HS-27A (cell line): ENCODE measurements around the gene EPS8.
A peak's percentile ranks its signal among the peaks of the same experiment; 100 is the strongest.
"Not testable (repeated sequence)": the region's sequence is repeated elsewhere in the genome, so short reads cannot be mapped to it uniquely, and the experiment has no call there.

Experiments
- DNase-seq: peaks from one replicate; pipeline ENCODE4 v3.0.0-alpha.2; 2012; ENCODE audit warnings: low read depth, missing footprints

EPS8 gene

DNA sequence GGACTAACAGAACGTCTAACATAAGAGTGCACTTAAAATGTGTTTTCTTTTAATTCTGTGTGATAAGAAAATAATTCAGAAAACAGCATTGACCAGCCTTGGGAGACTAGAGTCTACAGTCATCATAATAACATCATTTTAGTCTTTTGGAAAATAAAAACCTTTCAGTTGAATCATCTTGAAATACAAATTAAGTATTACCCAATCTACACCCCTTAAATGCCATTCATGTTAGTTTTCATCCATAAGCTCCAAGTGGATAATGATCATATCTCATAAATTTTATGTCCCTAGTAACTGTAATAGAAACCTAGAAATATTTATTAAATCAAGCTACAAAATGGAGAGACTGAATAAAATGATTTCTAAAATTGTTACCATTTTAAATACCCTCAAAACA is 32.4 kb downstream of the EPS8 start:
- DNase-seq: no peak

DNA sequence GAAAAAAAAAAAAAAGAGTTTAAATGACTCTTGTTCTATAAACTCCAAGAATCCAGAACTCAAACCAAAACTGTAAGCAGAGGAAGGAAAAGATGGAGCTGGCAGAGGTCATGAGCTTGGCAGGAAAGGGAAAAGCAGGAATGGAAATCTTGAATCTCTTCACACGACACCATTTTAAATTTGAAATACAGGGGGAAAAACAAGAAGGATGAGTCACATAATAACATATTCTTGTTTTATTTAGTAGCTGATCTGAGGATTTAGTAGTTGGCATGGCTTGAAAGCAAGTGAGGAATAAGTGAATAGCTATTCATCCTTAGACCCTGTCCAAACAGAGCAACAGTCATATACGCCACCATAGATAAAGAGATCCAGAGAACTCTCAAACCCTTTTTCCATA is 35.0 kb downstream of the EPS8 start:
- DNase-seq: no peak

DNA sequence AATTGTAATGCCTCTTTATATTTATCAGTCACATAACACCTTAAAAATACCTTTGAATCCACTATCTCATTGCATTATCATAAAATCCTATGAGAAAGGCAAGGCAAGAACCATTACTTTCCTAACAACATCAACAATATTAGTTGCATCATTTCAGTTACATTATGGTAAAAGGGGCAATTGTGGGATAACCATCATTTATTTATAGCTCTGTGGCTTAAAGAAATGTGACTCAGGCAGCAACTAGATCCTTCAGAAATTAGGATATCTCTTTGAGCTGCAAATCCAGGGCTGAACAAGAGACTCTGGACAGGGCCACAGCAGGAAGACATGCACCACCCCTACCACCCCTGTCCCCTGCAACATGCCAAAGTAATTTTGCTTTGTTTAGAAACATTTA is 36.4 kb downstream of the EPS8 start:
- DNase-seq: no peak

DNA sequence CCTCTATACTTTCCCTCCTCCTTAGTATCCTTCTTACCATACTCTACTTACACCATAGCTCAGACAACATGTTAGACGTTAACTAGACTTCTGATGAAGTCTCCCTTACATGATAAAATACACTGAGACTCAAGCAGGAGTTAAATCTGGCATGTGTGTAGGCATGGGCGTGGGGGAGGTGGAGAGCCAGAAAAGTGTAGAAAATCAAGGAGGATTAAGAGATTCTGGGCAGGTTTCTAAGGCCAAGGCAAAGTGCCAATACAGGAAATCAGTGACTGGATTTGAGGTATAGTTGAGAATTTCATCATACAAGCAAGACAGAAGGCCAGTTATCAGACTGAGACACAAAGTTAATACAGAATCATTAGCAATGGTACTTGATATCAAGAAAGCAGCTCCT is 37.4 kb downstream of the EPS8 start:
- DNase-seq: no peak

DNA sequence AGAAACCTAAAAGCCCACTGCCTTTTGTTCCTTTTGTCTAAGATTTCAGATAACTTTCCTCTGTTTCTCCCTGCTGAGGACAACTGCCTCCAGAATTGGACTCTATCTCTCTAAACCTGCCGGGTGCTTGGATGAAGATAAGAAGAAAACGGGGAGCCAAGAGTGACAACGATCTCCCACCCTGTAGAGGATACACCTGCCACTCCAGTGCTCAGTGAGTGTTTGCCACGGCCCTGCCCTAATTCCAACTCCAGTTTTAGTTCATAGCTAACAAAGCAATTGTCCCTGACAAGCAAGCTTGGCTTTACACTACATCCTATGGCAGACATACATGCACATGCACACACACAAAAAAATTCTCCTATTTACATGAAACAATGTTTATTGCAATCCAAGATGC is 39.3 kb downstream of the EPS8 start:
- no peak for DNase-seq

DNA sequence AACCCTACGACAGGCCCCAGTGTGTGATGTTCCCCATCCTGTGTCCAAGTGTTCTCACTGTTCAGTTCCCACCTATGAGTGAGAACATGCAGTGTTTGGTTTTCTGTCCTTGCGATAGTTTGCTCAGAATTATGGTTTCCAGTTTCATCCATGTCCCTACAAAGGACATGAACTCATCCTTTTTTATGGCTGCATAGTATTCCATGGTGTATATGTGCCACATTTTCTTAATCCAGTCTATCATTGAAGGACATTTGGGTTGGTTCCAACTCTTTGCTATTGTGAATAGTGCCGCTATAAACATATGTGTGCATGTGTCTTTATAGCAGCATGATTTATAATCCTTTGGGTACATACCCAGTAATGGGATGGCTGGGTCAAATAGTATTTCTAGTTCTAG is 47.3 kb downstream of the EPS8 start:
- not testable (repeated sequence) for DNase-seq

DNA sequence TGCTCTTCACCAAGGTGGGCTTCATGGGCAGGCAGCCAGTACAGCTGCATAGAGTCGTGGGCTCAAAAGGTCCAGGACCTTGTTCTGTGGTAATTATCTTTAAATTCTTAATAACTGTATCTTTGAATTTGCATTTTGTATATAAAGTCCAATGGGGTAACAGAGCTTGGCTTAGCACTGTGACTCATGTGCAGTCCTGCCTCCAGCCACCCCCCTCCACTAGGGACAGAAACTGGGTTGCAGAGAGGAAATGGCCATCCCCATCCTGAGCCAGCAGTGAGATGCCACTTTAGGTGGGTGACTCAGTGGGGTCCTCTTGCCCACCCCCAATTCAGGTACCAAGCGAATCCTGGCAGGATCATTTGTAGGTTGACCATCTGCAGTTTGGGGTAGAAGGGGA is 48.1 kb downstream of the EPS8 start:
- no peak for DNase-seq

DNA sequence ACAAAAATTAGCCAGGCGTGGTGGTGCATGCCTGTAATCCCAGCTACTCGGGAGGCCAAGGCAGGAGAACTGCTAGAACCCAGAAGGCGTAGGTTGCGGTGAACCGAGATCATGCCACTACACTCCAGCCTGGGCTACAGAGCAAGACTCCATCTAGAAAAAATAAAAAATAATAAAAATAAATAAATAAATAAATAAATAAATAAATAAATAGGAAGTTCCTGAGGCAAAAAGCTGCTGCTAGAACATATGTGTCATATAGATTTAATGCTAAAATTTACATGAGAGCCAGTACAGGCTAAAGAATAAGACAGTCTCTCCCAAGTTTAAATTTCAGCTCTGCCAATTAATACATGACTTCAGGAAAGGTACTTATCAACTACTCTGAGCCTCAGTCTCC is 48.8 kb downstream of the EPS8 start:
- not testable (repeated sequence) for DNase-seq

DNA sequence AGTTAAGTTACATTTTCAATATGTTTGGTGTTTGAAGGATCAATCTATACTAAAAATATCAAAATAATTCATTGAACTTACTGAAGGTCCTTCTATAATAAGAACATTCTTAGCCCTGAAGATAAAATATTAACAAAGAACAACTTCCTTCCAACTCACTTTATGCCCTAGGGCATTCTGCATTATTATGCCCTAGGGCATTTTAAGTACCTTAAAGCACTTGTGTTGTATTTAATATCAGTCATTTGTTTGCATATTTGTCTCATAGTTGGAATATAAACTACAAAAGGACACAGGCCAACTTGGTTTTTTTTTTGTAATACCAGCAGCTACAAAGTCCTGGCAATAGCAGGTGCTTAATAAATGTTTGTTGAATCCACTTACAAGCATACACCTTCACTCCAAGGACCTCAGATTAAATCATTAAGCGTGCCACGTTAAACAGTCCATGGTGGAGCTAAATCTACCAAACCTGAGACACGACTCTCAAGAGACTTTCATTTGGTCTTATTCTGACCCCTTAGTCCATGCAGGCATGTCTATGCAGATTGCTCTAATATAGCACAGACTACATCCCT is 50.7 kb downstream of the EPS8 start:
- DNase-seq: no peak

DNA sequence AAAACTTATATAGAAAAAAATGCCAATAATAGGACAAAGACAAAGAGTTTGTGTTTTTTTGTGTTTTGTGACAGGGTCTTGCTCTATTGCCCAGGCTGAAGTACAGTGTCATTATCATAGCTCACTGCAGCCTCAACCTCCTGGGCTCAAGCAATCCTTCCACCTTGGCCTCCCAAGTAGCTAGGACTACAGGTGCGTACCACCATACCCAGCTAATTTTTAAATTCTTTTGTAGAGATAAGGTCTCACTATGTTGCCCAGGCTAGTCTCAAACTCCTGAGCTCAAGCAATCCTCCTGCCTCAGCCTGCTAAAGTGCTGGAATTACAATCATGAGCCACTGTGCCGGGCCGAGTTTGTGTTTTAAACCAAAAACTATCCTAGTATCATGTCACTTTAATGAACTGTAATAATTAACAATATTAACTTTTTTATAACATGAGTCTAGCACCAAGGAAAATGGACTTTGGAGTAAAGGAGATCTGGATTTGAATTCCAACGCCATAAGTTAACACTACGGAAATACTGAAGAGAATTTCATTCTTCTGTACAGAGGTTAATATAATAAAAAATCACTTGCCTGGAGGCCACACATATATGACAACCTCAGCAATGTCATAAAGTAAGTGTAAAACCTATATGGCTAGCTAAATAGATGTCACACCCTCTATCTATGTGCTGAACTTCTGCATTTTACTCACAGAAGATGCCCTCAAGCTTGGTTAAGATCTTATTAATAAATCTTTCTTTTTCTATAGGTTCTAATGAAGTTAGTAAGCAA is 53.2 kb downstream of the EPS8 start:
- no peak for DNase-seq

DNA sequence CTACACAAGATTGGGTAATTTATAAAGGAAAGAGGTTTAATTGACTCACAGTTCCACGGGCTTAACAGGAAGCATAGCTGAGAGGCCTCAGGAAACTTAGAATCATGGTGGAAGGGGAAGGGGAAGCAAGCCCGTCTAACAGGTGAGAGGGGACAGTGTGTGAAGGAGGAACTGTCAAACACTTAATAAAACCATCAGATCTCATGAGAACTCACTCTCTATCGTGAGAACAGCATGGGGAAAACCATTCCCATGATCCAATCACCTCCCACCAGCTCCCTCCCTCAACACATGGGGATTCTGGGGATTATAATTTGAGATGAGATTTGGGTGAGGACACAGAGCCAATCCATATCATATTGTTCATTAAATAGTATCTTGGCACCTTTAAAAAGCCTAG is 56.1 kb downstream of the EPS8 start:
- DNase-seq: no peak

DNA sequence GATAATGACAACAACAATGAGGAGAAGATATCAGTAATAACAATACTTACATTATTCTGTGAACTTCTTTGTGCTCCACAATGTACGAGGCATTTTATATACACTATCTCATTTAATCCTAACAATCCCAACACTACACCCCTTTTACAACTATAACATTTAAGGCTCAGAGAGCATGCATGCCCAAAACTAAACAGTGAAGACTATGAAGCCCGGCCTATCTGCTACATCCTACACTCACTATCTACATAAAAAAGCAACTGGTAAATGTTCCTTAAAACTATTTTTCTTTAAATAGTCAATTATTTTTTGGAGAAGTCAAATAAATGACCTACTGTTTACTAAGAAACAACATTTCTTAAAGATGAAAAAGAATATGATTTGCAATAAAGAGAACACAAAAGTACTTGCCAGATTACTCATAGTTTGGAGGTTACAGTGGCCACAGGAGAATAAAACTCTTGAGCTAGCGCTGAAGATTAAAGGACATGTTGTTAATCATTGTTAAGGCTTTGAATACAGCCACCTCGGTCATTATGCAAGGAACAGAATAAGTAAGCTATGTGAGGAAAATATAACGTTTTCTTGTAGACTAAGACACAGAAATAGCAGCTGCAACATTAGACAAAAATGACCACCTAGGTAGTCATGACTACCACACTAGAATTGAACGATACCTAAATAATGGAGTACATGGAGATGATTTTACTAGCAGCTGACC is 56.7 kb downstream of the EPS8 start:
- DNase-seq: no peak

DNA sequence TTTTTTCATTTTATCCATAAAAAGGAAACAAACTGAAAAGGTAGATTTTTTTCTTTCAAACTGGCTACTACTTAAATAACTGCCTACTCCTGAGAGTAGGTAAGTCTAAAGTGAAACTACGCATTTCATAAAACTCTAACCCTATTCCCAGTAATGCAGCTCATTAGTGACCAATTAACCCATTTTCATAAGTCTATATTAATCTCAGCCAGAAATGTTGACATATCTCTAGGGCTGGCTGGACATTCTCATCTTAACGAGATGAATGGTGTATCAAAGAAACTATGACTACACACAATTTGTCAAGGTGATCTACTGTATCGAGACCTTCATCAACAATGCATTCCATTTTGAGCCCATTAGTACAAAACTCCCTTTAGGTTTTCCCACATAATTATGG is 57.2 kb downstream of the EPS8 start:
- DNase-seq: no peak

DNA sequence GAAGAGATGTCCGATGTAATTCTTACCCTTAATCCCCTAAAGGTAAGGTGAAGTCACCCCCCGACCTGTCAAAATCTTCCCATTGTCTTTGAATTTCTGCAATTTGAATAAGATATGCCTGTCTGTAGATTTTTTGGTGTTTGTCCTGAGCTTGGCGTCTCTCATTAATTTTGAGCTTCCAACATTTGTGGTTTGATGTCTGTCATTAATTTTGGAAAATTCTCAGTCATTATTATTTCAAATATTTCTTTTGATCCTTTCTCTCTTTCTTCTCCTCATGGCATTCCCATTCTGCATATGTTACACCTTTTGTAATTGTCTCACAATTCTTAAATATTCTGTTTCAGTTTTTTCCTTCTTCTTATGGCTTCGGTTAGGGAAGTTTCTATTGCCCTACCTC is 60.1 kb downstream of the EPS8 start:
- DNase-seq: no peak

DNA sequence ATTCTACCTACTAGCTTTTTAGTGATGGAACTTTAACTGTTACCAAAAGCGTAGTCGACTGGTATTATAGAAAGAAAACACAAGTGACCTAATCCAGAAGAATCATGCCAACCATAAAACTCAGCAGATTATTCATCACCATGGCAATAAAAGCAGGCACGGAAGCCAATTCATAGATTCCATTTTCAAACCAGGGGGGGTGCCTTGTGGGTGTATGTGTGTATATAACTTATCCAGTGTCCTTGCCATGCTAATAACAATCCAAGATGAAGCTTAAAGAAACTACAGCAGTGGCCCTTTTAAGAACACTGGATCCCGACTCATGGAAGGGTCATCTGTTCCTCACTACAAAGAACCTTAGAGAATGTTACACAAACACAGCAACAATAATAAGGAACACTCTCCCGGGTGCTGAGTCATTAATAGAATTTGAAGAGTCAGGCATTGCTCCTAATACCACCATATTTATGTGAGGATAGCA is 61.0 kb downstream of the EPS8 start:
- peak; percentile 66 for DNase-seq

DNA sequence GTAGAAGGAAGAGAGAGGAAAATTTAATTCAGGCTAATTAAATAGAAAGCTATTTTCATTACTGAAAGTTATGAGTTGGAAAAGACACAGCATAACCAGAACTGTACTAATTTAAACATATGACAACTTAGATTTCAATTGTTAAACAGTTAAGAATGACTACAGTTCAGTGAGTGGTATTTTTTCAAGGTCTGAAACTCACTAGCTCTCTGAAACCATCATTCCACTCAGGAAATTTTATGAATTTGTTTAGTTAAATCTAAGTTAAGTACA is 62.4 kb downstream of the EPS8 start:
- DNase-seq: no peak

DNA sequence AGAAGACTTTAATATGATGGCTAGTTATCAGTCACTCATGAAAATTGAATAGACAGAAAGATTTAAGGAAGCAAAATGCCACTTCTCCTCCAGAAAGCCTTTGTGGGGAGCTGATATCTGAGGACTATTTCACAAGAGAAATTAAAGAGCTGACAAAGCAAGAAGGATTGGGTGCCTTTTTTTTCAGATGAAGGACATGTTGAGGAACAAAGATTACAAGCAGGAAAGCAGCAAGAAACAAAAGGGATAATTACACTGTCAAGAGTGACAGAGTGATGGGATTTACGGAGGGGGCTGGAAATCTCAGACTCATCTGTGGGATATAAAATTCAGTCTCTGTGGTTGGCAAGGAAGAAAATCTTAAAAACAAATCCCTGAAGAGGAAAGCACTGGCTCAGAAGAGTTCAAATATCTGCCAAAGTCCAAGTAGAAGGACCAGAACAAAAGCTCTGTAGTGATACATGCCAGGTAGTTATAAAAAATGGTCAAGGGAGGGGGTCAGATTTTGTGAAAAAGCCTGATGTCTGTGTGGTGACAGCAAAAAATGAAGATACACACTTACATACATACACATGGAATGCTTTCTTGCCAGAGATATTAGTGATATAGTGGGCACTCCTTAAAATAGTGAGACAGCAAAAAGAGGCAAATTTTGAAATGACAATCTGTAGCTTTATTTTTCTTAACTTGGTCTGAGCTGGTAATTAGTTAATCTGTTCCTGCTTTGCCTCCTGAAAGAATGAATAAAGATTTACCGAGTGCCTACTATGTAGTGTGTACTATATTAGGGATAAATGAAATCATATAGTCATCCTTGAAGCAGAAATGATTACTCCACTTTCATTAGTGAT is 62.9 kb downstream of the EPS8 start:
- no peak for DNase-seq

DNA sequence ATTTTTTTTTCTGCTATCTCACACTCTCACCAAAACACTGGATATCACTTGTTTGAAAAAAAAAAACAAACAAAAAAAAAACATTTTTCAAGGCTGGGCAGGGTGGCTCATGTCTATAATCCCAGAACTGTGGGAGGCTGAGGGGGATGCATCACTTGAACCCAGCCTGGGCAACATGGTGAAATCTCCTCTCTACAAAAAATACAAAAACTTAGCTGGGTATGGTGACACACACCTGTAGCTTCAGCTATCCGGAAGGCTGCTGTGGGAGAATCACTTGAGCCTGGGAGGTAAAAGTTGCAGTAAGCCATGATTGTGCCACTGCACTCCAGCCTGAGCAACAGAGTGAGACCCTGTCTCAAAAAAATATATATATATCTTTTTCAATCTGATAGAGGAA is 66.2 kb downstream of the EPS8 start:
- no peak for DNase-seq

DNA sequence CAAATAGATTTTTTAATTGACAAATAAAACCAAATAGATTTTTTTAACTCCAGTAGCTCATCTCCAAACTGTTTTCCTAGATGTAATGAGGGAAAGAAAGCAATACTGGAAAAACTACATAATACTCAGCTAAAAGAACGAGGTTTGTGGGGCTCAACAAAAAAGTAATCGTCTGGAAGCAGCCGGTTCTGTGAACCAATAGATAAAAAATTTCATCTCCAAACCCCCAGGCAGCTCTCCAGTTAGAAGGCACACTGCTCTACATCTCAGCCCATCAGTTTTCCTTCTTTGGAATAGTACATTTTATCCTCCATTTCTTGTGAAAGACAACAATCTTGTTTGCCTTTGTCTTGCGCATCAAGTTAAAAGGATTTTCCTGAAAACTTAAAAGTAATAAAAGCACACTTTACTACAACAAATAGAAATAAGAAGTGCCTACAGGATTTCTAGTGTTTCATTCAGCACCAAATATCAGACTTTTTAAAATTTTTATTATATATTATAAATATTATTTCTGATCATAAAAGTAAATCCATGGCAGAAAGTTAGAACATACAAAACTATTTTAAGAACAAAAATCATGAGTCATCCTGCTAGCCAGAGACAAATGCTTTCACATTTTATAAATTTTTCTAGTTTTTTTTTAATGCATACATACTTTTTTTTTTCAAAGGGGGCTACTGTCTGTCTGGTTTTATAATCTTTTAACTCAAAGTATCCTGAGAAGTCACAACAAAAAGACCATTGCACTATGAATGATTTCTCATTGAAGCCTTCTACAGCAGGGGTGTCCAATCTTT is 67.7 kb downstream of the EPS8 start:
- no peak for DNase-seq

DNA sequence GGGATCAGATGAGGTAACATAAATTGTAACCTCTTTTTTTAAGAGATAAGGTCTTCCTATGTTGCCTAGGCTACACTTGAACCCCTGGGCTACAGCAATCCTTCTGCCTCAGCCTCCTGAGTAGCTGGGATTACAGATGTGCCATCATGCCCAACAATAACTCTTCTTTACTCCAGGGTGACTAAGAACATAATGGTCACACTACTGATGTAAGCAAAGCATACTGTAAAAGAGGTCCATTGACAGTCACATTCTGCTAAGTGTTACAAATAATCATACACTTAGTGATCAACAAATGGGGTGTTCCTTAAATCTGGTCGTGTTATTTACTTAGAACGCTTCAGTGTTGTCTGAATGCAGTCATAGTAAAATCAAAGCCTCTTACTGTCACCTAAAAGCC is 68.9 kb downstream of the EPS8 start:
- DNase-seq: no peak

DNA sequence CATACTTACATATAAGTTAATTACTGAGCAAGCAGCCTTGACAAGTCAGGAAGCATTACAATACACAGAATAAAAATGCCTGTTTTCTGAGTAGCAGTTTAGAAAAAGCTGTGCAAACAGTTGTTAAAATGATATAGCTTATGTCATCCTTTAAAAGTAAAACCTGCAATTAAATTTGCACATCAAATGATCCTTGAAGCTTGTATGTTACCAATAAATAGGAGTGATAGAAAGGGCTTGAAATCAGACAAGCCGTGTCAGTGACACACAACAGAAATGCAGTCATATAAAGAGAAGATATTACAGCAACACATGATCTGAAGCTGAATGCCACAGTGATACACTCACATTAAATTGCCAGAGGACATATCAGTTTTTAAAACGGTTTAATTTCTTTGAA is 70.0 kb downstream of the EPS8 start:
- DNase-seq: no peak
